NCI-H1092 (cell line): ENCODE measurements around the gene MSX2.

Source experiments
- DNase-seq: peaks from one replicate; lab custom pipeline; 2025; lab: John Stamatoyannopoulos, UW

MSX2 gene

GRCh38 chr5:174775081-174775480 is 50.7 kb downstream of the MSX2 start:
- no peak for DNase-seq

GRCh38 chr5:174777111-174777510 is 52.7 kb downstream of the MSX2 start:
- no peak for DNase-seq

GRCh38 chr5:174777583-174777982 is 53.2 kb downstream of the MSX2 start:
- no peak for DNase-seq
